SHP77 treated with DMSO at 0.1 percent for 48 hours (cell line): ENCODE measurements around the gene CPLX1.

Source experiments
- DNase-seq: peaks from one replicate; lab custom pipeline; 2025; lab: John Stamatoyannopoulos, UW

The CPLX1 gene

GRCh38 chr4:832536-832935 is 6.6 kb upstream of the CPLX1 start:
- no peak for DNase-seq

- DNase-seq: no peak
Measured at GRCh38 chr4:832108-832507, 6.2 kb upstream of the CPLX1 start.

GRCh38 chr4:831483-831805 is 5.5 kb upstream of the CPLX1 start:
- DNase-seq: no peak

GRCh38 chr4:830601-831482 is 4.9 kb upstream of the CPLX1 start:
- no peak for DNase-seq

DNA sequence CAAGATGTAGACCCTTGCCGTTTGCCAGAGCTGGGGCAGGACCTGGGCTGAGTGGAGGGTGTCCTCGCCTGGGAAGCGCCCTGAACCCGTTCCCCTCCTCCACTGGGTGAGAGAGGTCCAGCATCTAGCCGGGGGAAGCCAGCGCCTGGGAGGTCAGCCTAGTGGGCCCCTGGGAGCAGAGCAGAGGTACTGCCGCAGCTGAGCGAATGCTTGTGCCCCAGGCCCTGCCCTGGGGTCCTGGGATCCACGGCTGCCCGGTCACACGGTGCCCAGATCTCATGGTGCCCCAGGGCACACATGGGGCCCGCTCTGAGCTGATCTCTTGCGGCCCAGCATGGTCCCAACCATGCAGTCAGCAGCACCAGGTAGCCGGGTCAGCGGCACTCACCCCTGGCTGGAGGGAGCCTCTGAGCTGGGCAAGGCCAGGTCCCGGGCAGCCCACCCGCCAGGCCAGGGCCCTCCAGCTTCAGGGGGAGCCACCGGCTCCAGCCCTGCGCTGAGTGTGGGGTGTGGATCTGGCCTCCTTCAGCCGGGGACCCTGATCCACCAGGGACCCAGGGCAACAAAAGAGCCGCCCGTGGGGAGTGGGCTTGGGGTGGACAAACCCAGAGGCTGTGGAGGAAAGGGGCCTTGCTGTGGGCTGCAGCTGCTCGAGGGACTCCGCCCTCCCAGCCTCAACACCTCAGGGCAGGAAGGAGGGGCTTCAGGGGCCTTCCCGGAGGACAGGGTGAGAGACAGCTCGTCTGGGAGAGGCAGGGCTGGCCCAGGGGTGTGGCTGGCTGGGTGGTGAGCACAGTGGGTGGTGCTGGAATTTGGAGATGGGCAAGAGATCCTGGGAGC is 4.1 kb upstream of the CPLX1 start:
- no peak for DNase-seq

GRCh38 chr4:829291-829690 is 3.4 kb upstream of the CPLX1 start:
- no peak for DNase-seq

DNA sequence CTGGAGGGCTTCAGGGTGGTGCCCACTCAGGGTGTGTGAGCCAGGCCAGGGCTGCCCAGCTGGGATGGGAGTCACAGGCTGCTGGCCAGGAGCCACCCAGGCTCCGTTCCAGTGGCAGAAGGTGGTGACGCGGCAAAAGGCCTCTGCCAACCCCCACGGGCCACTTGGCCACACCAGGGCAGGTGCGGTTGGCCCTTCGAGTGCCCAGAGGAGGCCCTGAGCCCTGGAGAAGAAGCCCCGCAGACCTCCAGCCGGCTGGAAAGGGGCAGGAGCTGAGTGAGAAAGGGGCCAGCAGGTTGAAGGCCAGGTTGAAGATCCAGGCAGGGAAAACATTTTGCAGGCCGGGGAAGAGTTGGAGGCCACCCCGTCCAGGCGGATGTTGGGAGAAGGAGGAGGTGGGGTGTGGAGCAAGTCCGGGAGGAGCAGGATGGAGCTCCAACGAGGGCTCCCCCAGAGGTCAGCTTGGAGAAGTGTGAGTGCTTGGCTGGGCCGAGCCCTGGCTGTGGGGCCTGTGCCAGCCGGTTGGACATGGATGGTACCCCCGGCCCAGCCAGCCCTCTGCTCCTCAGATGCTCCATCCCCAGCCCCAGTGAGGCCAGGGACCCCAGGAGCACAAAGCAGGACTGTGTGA is 2.8 kb upstream of the CPLX1 start:
- DNase-seq: no peak

GRCh38 chr4:827209-828081 is 1.5 kb upstream of the CPLX1 start:
- DNase-seq: no peak

DNA sequence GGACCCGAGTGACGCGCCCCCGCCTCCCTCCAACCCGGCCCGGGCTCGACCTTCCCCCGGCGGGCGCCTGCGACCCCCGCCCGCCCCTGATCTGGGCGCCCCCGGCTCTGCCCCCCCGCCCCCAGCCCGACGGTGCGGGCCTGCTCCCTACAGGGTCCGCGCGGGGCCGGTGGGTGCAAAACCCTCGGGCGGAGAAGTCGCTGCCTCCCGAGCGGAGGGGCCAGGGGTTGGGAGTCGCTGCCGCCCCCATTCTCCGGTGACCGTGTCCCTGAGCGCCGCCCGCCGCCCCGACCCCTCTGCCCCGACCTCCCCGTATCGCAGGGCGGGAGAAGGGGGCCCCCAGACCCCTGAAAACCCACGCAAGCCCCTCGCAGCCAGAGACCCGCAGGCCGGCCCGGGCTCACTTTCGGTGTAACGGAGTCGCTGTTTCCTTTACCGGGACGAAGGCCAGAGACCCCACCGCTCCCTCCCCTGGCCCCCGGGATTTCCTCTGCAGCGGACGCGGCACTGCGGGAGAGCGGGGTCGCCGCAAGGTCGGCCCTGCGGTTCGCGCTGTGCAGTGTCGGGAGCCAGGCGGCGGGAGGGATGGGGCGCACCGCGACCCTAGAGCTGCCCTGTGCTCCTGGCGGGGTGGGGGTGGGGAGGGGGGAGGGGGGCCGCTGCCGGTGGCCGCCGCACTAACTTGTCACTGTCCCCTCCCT is 729 bp upstream of the CPLX1 start:
- no peak for DNase-seq

- no peak for DNase-seq
Measured at GRCh38 chr4:825063-825970, 612 bp downstream of the CPLX1 start.

GRCh38 chr4:824461-825062 is 1.4 kb downstream of the CPLX1 start:
- DNase-seq: no peak

DNA sequence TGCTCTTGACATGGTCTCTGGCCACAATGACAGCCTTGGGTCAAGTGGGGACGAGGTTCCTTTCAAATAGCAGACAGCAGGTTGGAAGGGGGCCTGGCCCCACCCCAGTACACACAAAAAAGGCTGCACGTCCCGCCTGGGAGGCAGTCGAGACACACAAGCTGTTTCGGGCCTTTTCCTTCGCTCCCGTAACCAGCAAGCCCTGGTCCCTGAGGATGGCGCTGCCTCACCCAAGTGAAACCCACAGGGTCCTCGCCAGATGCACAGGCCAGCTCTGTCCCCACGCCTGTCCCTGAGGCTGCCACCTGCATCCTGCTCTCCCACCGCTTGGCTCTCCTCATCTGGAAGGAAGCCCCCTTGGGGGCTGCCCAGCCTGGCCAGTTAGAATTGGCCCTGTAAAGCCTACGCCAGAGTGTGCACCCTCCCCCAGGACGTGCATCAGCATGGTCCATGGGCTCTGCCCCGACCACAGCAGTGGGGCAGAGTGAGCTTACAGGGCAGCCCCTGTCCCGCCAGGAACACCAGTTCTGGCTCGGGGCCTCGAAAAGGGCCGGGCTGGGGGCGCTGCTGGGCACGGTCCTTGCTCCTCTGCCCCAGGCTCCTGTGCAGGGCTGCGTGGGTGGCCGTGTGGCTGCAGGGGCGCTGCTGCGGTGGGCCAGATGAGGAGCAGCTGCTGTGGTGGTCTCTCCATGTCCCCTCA is 2.0 kb downstream of the CPLX1 start:
- DNase-seq: no peak

- DNase-seq: no peak
Measured at GRCh38 chr4:823176-823760, 2.7 kb downstream of the CPLX1 start.

DNA sequence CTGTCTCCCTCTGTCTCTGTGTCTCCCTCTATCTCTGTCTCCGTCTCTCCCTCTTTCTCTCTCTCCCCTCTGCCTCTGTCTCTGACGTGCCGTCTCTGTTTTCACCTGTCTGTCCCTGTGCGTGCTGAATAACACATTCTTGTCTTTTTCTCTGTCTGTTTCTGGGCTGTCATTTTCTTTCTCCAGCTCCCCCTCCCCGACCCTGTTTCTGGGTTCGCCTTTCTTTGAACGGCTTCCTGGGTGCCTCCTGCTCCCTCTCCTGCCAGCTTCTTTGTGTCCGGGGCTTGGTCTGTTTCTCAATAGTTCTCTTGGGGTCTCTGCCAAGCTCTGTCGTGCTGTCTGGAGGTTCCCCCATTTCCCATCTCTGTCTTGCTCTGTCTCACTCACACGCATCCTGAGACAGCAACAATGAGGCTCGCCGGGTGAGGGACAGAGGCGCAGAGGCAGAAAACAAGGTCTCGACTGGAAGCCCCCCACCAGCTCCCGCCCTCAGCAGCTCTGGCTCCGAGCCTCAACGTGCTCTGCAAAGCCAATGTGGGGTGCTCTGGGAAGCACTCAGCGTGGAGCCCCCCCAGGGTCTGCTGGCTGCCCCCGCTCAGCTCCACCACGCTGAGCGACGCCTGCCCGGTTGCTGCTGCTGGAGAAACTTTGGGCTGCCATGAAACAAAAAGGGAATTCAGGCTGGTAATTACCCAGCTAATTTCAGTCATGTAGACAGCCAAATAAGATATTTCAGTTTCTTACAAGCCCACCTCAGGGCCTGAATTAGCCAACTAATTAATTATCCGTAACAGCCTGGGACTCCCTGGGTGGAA is 3.4 kb downstream of the CPLX1 start:
- DNase-seq: no peak

DNA sequence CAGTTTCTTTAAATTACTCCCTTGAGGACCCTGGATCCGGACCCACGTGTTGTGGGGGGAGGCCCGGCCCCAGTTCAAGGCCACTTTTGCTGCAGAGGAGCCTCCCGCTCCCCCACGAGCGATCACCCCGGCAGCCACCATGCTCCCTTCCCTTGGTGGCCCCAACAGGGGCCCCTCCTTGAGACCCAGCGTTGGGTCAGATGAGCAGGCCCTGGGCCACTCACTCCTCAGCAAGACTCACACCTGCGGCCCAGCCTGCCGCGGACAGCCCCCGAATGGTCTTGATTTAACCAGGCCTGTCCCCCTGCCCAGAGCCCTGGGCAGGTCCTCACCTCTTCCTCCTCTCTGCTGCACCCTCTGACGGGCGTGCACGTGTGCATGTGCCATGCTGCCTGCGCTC is 4.3 kb downstream of the CPLX1 start:
- no peak for DNase-seq

GRCh38 chr4:821181-821591 is 4.7 kb downstream of the CPLX1 start:
- no peak for DNase-seq

GRCh38 chr4:820230-821172 is 5.4 kb downstream of the CPLX1 start:
- DNase-seq: no peak
